GM18867 (cell line): ENCODE data around the gene OSBPL5.

Experiments used
- ATAC-seq: cut with Tn5 transposase; IDR thresholded peaks from one replicate; pipeline ENCODE4 v1.9.1; 2021; ENCODE audit warnings: mild to moderate bottlenecking, moderate library complexity; ENCODE audit not compliant: unreplicated experiment

The OSBPL5 gene

DNA sequence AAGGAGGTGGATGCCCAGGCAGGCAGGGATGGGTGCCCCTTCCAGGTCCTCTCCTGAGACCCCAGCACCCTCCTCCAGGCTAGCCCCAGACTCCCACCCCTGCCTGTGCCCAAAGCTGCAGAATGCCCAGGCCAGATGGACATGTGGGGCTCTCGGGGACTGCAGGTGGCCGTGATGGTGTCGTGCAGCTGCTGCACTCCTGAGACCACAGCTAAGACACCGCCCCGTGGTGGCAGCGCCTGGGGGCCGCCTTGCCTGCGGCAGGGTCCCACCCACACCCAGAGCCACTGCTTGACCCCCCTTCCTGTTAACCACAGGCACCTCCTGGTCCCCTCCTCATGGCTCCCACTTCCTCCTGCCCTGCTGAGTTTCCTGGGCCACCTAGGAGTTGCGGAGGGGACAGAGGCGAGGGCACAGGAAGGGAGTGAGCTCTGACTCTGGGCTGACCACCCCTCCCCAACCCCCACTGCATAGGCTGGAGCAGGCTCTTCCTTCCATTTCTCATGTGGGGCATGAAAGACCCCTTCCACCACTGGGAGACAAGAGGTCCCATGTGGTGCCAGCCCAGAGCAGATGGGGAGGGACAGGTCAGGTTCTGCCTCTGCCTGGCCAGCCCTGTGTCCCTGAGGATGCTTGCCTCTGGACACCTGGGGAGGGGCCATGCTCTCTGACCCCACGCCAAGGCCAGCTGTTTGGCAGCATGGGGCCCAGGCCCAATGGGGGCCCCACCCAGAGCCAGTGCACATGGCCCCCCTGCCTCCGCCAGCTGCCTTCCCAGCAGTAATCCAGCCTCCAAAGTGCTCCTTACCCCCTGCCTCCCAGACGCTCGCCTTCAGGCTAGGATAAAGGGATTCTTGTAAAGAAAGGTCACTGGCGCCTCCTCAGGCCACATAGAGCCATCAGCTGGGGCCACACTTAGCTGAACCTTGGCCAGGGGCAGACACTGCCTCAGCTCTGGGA, 29.3 kb downstream of the OSBPL5 start:
- ATAC-seq, result no peak

DNA sequence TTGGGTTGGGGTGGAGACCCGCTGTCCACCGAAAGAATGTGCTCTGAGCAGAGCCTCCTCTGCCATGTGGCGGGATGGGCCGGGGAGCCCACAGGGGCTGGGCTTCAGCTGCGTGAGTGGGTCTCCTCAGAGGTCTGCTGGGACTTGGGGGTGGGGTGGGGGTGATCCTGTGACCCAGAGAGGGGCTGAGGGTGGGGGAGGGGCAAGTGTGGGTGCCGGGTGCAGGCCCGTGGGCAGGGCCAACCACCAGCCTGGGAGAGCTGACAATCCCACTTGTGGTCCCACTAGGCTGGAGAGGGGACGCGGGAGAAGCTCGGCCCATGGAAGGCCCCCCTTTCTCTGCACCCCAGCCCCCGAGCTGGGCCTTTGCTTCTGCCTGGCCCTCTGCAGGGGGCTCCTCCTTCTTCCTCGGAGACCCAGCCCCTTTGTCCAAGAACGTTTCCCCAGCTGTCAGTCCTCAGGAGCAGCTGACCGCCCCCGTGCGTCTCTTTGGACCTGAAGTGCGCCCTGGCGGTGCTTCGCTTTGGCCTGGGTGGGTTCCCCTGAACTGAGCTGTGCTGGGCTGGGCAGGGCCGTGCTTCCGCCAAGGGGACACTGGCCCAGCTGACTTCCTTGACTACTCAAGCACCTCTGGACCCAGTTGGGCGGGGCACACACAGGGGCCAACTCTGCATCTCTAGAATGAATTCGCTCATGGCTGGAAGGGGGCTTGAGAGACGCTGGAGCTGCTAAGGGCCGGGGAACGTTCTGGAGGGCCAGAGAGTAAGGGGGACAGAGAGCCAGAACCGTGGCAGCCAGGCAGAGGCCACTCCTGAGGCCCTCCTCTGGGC, 30.2 kb downstream of the OSBPL5 start:
- ATAC-seq, result no peak

DNA sequence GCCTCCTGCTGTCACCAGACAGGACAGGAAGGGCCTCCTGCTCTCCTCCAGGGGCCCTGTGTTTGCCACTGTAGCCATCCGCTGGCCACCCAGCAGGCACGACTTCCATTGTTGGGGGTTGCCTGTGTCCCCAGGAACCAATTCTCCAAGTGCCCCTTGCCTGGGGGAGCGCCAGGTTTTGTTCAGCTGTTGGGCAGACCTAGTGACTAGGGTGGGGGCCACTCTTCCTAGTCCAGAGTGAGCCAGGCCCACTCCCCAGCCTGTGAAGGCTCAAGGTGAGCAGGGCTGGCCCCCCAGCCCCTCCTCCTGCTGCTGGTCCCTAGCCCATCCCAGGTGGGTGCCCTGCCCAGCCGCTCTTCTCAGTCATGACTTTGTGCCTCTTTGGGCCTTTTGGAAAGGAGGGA, 30.9 kb downstream of the OSBPL5 start:
- ATAC-seq, result no peak

DNA sequence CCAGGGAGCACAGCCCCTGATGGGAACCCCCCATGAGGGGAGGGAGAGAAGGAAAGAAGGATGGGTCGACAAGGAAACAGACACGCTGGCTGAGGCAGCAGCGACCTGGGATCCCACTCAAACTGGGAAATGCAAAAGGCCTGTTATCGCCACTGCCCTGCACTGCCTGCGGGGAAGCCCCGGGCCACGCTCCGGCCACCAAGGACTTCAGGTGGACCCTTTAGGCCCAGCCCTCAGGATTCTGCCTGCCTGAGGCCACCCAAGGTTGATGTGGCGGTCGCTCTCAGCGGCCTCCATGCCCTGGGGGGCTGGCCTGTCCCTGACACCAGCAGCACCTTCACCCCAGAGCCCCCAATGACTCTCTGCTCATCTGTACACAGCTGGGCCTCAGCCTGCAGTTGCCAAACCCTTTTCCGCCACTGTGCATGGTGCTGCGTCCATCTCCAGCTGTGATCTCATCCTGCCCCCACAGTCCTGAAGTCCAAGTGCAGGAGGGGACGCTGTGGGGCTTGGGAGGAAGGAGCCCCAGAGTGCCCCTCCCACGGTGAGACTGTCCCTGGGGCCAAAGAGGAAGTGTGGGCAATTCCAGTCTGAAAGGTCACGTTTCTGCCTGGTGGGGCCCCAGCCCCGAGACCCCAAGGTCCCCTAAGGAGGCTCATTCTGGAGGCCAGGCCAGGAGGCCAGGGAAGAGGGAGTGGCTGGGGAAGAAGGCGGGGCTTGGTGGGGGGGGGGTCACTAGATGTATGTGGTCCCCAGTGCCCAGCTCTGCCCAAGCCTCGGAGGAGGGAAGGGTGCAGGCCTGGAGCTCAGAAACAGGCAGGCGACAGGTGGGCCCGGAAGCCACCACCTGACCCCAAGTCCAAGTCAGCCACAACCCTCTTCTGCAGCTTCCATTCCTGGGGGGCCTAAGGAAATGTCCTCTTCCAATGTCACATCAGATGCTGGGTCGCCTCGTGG, 31.6 kb downstream of the OSBPL5 start:
- ATAC-seq, result no peak

DNA sequence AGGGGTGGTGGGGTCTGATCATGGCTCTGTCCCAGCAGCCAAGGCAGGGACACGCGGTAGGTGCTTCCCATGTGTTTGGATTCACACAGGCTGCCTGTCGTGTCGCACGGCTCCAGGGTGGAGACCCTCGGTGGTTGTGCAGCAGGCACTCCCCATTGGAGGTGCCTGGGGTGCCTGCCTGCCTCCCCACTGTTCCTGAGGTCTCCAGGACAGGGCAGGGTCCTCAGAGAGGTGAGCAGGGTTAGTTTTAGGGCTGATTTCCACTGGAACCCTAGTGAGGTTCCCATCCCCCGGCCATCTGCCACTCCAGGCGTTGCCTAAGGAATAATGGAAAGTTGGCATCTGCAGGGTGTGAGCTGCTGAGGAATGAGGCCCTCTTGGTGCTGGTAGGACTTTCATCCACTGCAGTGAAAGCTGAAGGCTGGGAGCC, 32.3 kb downstream of the OSBPL5 start:
- ATAC-seq, result no peak

DNA sequence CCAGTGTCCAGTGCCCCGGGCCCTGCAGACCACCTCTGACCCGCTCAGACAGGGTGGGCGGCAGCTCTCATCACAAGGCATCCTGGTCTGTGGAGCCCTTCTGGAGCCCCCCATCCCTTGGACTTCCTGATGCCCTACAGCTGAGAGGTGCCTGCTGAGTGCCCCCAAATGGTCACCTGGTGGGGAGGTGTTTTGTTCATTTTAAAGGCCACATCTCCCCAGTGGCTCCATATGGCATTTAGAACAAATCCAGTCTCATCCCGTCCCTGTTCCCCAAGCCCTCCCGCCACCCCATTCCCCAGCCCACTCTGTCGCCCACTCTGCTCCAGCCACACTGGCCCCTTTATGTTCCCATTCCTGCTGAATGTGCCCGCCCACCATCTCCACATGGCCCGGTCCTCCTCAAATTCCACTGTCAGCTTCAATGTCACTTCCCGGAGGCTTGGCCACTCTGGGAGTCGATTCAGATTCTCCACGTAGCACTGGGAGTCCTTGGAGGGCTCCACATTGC, 32.8 kb downstream of the OSBPL5 start:
- no peak for ATAC-seq

DNA sequence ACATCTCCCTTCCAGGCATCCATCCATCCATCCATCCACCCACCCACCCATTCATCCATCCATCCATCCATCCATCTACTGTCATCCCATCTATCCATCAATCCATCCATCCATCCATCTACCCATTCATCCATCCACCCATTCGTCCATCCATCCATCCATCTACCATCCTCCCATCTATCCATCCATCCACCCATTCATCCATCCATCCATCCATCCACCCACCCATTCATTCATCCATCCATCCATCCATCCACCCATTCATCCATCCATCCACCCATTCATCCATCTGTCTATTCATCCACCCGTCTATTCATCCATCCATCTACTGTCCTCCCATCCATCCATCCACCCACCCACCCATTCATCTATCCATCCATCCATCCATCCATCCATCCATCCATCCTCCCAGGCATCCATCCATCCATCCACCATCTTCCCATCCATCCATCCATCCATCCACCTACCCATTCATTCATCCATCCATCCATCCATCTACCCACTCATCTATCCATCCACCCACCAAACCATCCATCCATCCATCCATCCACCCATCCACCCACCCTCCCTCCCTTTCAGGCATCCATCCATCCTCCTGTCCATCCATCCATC, 33.7 kb downstream of the OSBPL5 start:
- no peak for ATAC-seq

DNA sequence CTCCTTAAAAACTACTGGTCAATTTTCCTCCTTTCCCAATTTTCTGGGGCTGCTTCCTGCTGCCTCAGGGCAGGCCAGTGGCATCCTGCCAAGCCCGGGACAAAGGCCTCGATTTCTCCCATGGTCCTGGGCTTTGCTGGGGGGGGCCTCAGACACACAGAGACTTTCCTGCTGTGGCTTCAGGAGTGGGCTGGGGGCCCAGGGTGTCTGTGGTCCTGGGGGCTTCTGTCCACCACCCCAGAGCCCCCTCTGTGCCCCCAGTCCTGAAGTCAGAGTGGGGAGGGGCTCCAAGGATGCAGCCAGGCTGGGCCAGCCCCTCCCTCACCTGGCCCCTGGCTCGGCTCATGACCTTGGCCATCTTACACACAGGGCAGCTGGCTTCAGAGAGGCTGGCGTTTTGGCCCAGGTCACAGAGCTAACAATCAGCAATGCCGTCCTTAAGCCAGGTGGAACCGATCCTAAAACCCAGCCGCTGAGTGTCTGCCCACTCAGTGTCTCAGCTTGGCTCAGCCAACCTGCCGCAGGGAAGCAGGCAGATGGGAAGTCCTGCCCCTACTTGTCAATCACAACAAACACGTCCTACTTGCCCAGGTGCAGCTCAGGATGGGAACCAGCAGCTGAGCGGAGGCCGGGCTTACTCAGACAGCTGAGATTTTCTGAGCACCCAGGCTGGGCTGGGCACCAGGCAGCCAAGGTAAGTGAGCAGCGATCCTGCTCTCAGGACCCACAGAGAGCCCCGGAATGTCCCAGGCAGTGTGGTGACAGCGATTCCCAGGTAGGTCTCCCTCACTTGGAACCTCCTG, 34.6 kb downstream of the OSBPL5 start:
- ATAC-seq, result no peak

DNA sequence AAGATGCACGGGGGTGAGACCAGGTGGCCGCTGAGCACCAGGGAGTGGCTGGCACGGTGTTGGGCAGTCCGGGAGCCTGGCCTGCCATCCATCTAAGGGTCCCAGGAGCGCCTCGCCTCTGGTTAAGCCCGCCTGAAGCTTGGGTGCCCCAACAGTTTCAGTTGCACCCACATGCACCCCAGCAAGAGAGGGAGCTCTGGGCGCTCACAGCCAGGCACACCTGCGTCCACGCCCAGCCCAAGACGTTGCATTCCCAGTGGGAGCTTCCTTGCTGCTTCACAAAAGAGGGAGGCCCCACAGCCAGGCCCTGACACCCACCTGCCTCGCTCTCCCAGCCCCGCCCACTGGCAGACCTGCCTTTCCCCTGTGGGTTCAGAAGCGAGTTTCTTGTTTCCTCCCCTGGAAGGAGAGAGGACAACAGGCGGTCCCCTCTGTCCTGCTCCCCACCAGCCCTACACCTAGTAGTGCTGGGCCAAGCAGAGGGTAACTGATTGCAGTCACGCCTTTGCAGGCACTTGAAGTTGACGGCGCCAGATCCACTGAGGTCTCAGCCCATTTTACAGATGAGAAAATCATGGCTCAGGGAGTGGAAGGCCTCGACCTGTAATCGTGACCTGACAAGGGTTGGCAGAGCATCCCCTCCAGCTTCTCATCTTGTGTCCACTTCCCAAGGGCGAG, 35.4 kb downstream of the OSBPL5 start:
- ATAC-seq, result no peak

DNA sequence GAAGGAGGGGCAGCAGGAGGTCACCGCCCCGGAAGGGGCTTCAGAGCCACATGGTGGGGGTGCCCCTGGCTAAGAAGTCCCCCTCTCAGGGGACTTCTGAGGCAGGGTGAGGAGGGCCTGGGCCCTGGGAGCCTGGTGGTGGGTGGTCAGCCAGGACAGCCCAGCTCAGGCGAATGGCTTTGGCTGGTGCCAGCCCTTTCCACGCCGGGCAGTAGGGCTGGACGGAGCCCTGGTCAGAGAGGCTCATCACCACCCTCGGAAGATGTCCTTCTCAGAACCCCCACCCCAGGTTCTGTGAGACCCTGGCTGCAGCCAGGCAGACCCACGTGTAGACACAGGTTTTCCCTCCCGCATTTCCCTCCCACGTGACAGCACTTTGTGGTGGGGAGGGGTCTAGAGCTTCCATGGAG, 35.9 kb downstream of the OSBPL5 start:
- ATAC-seq, result no peak

DNA sequence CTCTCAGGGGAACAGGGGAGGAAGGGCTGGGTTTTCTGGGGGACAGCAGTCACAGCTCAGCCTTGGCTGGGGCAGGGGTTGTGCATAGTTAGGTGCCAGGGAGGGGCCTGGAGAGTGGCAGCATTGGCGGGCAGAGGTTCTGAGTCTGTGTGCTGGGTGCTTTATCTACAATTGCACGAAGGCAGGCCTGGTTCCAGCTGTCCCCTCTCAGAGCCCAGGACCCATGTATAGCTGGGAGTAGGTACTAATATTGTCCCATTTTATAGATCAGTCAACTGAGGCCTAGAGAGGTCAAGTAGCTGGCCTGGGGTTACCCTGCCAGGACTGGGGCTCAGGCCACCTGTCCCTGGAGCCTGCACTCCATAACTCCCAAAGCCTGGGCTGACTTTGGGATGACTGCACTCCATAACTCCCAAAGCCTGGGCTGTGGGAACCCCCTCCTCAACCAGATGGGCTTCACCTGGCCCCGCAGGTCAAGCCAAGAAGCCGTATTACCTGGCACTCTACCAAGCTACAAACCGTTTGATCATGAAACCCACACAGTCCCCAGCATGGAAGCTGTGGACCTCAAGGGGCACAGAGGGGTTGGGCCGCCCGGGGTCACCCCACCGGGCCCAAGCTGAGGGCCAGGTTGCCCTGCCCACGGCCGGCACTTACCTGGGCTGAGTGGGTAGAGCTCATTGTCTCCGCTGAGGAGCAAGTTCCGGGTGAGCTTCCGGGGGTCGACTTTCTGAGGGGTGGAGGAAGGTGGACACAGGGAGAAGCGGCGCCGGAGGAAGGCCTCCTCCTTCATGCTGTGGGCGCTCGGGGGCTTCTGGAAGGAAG, 36.5 kb downstream of the OSBPL5 start:
- no peak for ATAC-seq

DNA sequence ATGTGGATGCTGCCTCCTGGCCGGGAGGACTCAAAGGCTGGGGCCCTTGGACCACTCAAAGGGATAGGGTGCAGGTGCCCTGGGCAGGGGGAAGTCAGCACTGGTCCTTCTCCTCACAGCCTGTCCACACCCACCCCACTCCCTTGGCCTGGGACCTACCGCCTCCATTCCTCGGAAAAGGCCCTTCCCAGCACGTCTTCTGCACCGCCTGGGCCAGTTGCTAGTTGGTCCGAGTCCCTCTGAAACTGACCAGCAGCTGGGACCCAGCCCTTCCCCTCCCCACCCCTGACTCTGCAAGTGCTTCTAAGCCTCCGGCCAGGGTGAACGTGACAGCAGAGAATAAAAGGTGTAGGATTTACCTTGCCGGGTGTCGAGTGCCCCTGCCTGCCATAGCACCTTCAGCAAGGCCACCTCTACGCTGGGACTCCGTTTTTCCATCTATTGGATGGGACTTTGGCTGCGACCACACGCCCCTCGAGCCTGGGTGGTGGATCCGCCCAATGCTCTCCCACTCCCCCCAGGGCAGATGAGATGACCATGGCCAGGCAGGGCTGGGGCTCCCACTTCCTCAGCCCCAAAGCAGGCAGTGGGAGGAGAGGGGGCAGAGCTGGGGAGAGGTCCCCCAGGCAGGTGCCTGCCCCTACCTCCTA, 37.3 kb downstream of the OSBPL5 start:
- no peak for ATAC-seq

DNA sequence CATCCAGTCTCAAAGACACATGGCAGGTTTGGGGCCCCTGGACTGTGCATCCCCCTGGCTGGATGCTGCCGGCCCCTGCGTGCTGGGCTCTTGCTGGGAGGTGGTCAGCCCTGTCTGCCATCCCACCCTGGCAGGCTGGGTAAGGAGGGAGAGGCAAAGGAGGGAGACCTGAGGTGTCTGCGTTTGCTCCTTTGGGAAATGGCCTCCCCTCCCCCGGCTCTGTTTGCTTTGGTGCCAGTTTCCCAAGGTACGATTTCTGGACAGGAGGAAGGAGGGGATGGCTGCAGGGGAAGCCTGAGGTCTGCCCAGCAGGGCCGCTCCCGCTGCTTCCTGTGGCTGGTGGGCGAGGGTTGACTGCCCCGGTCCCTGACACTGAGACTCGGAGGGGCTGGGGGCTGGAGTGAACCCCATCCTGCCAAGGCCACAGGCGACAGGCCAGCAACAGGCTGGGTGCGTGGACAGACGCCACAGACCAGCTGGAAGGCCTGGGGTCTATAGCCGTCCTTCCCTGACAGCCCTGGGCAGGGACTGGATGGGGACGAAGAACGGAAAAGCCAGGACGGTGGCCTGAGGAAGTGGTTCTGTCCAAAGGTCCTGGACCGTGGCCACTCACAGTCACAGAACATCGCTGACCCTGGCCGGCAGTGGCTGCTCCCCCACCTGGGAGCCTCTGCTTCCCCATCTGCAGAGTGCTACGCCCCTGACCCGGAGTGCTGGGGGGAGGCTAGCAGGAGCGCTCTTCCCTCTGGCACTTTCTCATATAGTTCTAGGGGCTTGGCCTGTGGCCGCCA, 38.0 kb downstream of the OSBPL5 start:
- ATAC-seq, result no peak

DNA sequence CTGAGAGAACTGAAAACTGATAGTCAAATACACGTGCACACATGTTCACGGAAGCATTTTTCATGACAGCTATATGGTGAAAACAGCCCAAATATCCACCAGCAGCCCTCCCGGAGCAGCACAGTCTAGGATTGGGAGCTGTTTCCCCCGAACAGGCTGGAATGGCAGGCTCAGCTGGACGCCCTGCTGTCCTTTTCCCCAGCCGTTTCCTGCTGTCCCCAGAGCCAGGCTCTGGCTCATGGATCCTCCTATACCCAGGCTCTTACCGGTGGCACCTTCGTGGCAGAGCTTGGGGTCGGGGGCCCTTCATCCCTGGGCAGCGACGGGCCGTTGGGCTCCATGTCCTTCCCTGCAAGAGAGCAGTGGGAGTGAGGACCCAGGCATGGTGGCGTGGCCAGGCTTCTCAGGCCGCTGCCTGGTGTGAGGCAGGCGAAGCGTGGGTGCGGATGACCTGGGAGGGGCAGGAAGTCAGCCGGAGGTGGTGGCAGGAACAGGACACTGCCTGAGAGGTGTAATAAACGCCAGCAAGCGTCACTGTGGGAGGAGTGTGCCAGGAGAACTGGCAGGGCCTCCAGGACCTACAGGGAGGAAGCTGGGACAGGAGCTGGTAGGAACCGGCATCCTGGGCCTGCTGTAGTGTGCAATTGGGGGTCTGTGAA, 38.8 kb downstream of the OSBPL5 start:
- no peak for ATAC-seq

DNA sequence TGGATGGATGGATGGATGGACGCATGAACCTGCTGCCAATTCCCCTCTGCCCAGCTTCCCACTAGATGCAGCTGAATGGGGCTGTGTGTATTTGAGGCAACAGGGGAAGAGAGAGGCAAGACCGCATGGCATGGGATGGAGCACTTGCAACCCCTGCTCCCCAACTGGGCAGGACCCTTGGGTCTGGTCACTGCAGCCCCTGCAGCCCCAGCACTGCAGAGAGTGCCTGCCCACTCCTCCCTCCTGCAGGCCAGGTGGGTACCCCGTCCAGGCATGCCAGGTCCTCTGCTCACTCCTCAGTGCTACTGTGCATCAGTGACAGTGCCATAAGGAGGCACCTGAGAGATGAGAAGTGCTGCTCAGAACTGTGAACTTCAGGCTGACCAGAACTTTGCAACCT, 40.3 kb downstream of the OSBPL5 start:
- no peak for ATAC-seq
